Liver (tissue), 3 donors: ENCODE results near the gene MRPL55.

Experiments used
- GABPA ChIP-seq, 2 donors: IDR thresholded peaks in 1 of 2; conservative IDR thresholded peaks in 1 of 2; 2 replicates each; pipeline ENCODE4 v1.6.1; 2016; ENCODE audit warnings: antibody characterized with exemption in 2 of 2, mild to moderate bottlenecking in 1 of 2, moderate library complexity in 1 of 2
- JUND ChIP-seq, 2 donors: IDR thresholded peaks; 2 replicates each; pipeline ENCODE4 v1.6.1; 2016; ENCODE audit warnings: antibody characterized with exemption in 2 of 2
- RXRA ChIP-seq, 2 donors: IDR thresholded peaks; 2 replicates each; pipeline ENCODE4 v1.6.1; 2017 to 2018; ENCODE audit warnings: antibody characterized with exemption in 2 of 2, mild to moderate bottlenecking in 1 of 2
- YY1 ChIP-seq: IDR thresholded peaks from 2 replicates; pipeline ENCODE4 v1.6.1; 2016; ENCODE audit warnings: antibody characterized with exemption, mild to moderate bottlenecking
- TF ChIP-seq, protein P1 (sequence below): IDR thresholded peaks from 2 replicates; pipeline ENCODE4 v1.6.1; 2016; ENCODE audit warnings: antibody characterized with exemption
- TF ChIP-seq, protein P2 (sequence below): IDR thresholded peaks from 2 replicates; pipeline ENCODE4 v1.6.1; 2016; ENCODE audit warnings: antibody characterized with exemption, mild to moderate bottlenecking
- TF ChIP-seq, protein P3 (sequence below): fragments of 150-350 bp; IDR thresholded peaks from 2 replicates; pipeline ENCODE4 v1.5.1; 2017; ENCODE audit warnings: improper control_type of control experiment, low read depth, low read length; ENCODE audit not compliant: missing input control
- TF ChIP-seq, protein P4 (sequence below): IDR thresholded peaks from 2 replicates; pipeline ENCODE4 v1.6.1; 2016; ENCODE audit warnings: antibody characterized with exemption
- TF ChIP-seq, protein P5 (sequence below): IDR thresholded peaks from 2 replicates; pipeline ENCODE4 v1.6.1; 2016; ENCODE audit warnings: antibody characterized with exemption
- donor health status: healthy.
- donor health status: healthy.

DNA sequence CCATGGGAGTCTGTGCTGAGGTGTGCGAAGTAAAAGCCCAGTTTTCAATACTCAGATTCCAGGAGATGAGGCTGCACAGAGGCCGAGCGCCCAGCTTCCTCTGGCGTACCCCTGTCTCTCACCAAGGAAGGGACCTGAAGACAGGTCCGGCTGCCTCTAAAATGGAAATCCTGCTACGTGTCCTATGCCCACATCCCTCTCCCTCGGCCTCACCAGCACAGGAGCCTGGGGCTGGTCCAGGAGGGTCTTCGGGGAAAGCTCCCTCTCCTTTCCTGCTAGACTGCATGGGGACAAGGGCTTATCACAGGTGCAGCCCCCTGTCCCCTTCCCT is 392 bp downstream of the MRPL55 start:
- TF ChIP-seq, protein P1, sequence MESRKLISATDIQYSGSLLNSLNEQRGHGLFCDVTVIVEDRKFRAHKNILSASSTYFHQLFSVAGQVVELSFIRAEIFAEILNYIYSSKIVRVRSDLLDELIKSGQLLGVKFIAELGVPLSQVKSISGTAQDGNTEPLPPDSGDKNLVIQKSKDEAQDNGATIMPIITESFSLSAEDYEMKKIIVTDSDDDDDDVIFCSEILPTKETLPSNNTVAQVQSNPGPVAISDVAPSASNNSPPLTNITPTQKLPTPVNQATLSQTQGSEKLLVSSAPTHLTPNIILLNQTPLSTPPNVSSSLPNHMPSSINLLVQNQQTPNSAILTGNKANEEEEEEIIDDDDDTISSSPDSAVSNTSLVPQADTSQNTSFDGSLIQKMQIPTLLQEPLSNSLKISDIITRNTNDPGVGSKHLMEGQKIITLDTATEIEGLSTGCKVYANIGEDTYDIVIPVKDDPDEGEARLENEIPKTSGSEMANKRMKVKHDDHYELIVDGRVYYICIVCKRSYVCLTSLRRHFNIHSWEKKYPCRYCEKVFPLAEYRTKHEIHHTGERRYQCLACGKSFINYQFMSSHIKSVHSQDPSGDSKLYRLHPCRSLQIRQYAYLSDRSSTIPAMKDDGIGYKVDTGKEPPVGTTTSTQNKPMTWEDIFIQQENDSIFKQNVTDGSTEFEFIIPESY, result no peak
- TF ChIP-seq, protein P2, sequence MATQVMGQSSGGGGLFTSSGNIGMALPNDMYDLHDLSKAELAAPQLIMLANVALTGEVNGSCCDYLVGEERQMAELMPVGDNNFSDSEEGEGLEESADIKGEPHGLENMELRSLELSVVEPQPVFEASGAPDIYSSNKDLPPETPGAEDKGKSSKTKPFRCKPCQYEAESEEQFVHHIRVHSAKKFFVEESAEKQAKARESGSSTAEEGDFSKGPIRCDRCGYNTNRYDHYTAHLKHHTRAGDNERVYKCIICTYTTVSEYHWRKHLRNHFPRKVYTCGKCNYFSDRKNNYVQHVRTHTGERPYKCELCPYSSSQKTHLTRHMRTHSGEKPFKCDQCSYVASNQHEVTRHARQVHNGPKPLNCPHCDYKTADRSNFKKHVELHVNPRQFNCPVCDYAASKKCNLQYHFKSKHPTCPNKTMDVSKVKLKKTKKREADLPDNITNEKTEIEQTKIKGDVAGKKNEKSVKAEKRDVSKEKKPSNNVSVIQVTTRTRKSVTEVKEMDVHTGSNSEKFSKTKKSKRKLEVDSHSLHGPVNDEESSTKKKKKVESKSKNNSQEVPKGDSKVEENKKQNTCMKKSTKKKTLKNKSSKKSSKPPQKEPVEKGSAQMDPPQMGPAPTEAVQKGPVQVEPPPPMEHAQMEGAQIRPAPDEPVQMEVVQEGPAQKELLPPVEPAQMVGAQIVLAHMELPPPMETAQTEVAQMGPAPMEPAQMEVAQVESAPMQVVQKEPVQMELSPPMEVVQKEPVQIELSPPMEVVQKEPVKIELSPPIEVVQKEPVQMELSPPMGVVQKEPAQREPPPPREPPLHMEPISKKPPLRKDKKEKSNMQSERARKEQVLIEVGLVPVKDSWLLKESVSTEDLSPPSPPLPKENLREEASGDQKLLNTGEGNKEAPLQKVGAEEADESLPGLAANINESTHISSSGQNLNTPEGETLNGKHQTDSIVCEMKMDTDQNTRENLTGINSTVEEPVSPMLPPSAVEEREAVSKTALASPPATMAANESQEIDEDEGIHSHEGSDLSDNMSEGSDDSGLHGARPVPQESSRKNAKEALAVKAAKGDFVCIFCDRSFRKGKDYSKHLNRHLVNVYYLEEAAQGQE, result no peak
- TF ChIP-seq, protein P3, sequence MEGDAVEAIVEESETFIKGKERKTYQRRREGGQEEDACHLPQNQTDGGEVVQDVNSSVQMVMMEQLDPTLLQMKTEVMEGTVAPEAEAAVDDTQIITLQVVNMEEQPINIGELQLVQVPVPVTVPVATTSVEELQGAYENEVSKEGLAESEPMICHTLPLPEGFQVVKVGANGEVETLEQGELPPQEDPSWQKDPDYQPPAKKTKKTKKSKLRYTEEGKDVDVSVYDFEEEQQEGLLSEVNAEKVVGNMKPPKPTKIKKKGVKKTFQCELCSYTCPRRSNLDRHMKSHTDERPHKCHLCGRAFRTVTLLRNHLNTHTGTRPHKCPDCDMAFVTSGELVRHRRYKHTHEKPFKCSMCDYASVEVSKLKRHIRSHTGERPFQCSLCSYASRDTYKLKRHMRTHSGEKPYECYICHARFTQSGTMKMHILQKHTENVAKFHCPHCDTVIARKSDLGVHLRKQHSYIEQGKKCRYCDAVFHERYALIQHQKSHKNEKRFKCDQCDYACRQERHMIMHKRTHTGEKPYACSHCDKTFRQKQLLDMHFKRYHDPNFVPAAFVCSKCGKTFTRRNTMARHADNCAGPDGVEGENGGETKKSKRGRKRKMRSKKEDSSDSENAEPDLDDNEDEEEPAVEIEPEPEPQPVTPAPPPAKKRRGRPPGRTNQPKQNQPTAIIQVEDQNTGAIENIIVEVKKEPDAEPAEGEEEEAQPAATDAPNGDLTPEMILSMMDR, result no peak
- TF ChIP-seq JUND (IDR thresholded peaks at IDR 0.05) (no peak), GABPA (IDR thresholded peaks at IDR 0.05 in 1 of 2, conservative IDR thresholded peaks at IDR 0.05 in 1 of 2) (no peak), YY1 (no peak), RXRA (IDR thresholded peaks at IDR 0.05) (no peak)
- TF ChIP-seq, protein P4, sequence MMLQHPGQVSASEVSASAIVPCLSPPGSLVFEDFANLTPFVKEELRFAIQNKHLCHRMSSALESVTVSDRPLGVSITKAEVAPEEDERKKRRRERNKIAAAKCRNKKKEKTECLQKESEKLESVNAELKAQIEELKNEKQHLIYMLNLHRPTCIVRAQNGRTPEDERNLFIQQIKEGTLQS, result no peak
- TF ChIP-seq, protein P5, sequence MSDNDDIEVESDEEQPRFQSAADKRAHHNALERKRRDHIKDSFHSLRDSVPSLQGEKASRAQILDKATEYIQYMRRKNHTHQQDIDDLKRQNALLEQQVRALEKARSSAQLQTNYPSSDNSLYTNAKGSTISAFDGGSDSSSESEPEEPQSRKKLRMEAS, result no peak
